Sigmoid colon (tissue), 4 donors: ENCODE data around the gene SNRNP48.

Experiments used
- POLR2AphosphoS5 ChIP-seq, 4 donors: sonication (generic); formaldehyde crosslinking; IDR thresholded peaks; one replicate each; pipeline ENCODE4 v1.6.1; 2017; ENCODE audit warnings: antibody characterized with exemption in 4 of 4
- TF ChIP-seq, protein P1 (sequence below), 4 experiments: fragments of 450-650 bp in 3 of 4; fragments of 200-600 bp in 1 of 4; IDR thresholded peaks; one replicate each; pipeline ENCODE4 v1.5.1; 2016 to 2019; ENCODE audit warnings: antibody characterized with exemption in 4 of 4, mild to moderate bottlenecking in 3 of 4, moderate library complexity in 2 of 4

DNA sequence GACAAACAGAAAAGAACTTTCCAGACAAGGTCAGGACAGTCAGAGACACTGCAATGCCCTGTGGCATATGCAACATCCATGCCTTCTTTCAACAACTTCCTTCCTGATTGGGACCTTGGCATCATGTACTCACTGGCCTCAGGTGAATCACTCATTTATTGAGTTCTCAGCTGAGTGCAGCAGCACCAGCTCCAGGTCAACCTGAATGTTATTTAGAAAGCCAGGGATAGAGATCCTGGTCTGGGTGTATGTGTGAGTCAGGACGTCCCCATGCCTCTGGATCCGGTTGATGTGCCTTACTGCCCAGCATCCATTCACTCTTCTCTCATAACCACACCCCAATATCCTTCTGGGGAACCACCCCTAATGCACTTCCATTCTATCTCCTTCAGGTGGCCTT lies 54.4 kb downstream of the SNRNP48 start:
- TF ChIP-seq, protein P1, sequence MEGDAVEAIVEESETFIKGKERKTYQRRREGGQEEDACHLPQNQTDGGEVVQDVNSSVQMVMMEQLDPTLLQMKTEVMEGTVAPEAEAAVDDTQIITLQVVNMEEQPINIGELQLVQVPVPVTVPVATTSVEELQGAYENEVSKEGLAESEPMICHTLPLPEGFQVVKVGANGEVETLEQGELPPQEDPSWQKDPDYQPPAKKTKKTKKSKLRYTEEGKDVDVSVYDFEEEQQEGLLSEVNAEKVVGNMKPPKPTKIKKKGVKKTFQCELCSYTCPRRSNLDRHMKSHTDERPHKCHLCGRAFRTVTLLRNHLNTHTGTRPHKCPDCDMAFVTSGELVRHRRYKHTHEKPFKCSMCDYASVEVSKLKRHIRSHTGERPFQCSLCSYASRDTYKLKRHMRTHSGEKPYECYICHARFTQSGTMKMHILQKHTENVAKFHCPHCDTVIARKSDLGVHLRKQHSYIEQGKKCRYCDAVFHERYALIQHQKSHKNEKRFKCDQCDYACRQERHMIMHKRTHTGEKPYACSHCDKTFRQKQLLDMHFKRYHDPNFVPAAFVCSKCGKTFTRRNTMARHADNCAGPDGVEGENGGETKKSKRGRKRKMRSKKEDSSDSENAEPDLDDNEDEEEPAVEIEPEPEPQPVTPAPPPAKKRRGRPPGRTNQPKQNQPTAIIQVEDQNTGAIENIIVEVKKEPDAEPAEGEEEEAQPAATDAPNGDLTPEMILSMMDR (IDR thresholded peaks at IDR 0.05): no peak
- no peak for TF ChIP-seq POLR2AphosphoS5 (IDR thresholded peaks at IDR 0.05)
